Measurements from ENCODE around the gene THSD4.

Gene THSD4

DNA sequence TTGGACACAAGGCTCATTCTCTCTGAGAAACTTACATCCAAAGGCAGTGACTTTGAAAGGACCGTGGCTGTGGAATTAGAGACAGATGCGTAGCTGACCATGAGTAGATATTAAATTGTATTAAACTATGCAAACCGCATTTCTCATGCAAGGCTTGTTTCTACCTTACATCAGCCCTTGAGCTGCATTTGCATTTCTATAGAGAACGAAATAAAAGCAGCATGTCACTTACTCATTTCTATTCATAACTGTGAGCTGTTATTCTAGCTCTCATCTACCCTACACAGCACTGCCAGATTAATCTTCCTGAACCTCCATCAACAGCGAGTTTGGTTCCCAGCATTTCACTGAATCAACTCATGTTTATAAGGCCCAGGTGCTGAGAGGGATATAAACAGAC, 72.3 kb downstream of the THSD4 start:
- H3K27me3 ChIP-seq (ENCODE audit: control insufficient read depth, low read length), result no peaks in the 10 kb centered on the region
- H3K36me3 ChIP-seq (ENCODE audit: control insufficient read depth, low read length), result no peaks in the 10 kb centered on the region
- H3K27ac ChIP-seq (ENCODE audit: low read depth, low read length), result no peak overlapping the region
- no peak for TF ChIP-seq EZH2phosphoT487 (IDR thresholded peaks at IDR 0.05; ENCODE audit: borderline replicate concordance, low read length)
- TF ChIP-seq, protein P1, sequence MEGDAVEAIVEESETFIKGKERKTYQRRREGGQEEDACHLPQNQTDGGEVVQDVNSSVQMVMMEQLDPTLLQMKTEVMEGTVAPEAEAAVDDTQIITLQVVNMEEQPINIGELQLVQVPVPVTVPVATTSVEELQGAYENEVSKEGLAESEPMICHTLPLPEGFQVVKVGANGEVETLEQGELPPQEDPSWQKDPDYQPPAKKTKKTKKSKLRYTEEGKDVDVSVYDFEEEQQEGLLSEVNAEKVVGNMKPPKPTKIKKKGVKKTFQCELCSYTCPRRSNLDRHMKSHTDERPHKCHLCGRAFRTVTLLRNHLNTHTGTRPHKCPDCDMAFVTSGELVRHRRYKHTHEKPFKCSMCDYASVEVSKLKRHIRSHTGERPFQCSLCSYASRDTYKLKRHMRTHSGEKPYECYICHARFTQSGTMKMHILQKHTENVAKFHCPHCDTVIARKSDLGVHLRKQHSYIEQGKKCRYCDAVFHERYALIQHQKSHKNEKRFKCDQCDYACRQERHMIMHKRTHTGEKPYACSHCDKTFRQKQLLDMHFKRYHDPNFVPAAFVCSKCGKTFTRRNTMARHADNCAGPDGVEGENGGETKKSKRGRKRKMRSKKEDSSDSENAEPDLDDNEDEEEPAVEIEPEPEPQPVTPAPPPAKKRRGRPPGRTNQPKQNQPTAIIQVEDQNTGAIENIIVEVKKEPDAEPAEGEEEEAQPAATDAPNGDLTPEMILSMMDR (IDR thresholded peaks at IDR 0.05; ENCODE audit: low read depth, low read length, poor library complexity, severe bottlenecking), result no peak
- no peaks in the 10 kb centered on the region for H3F3A ChIP-seq (ENCODE audit: control insufficient read depth, insufficient read depth)
- H3K4me2 ChIP-seq (ENCODE audit: low read length), result no peak overlapping the region
- H3K4me3 ChIP-seq (ENCODE audit: low read length), result no peak overlapping the region
- H3K9me2 ChIP-seq (replicated peaks; ENCODE audit: control insufficient read depth, low read length), result no peaks in the 10 kb centered on the region
- H3K4me1 ChIP-seq (ENCODE audit: control insufficient read depth, low read length), result no peaks in the 10 kb centered on the region
- no peaks in the 10 kb centered on the region for H3K9me3 ChIP-seq (ENCODE audit: control insufficient read depth, insufficient read depth, low read length)
- H4K20me1 ChIP-seq (ENCODE audit: control insufficient read depth, insufficient read depth, low read depth, low read length), result no peaks in the 10 kb centered on the region
- no peaks in the 10 kb centered on the region for H3K79me2 ChIP-seq (ENCODE audit: control insufficient read depth, low read length)

DNA sequence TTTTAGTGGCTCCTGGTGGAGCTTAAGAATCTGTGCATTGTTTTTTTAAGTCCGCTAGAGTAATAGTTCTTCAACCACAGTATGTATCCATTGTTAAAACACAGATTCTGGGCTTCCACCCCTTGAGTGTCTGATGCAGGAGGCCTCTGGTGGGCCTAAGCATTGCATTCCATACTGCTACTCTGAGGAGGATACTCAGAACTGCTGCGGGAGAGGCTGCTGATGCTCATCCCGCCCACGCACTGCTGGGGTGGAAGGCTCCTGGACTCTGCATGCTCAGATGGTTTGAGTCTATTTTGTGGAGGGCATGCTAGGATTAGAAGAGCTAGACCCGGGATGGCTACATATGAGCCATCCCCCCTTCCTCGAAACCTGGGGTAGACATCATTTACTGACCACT, 74.4 kb downstream of the THSD4 start:
- Histone ChIP-seq H4K20me1 (ENCODE audit: control insufficient read depth, insufficient read depth, low read depth, low read length) (no peaks in the 10 kb centered on the region), H3F3A (ENCODE audit: control insufficient read depth, insufficient read depth) (no peaks in the 10 kb centered on the region), H3K79me2 (ENCODE audit: control insufficient read depth, low read length) (no peaks in the 10 kb centered on the region), H3K9me2 (replicated peaks; ENCODE audit: control insufficient read depth, low read length) (no peaks in the 10 kb centered on the region), H3K27me3 (ENCODE audit: control insufficient read depth, low read length) (no peaks in the 10 kb centered on the region), H3K4me2 (ENCODE audit: low read length) (no peak overlapping the region), H3K9me3 (ENCODE audit: control insufficient read depth, insufficient read depth, low read length) (no peaks in the 10 kb centered on the region), H3K36me3 (ENCODE audit: control insufficient read depth, low read length) (no peaks in the 10 kb centered on the region), H3K27ac (ENCODE audit: low read depth, low read length) (no peak overlapping the region), H3K4me1 (ENCODE audit: control insufficient read depth, low read length) (no peaks in the 10 kb centered on the region), H3K4me3 (ENCODE audit: low read length) (no peak overlapping the region)
- TF ChIP-seq, protein P1 (IDR thresholded peaks at IDR 0.05; ENCODE audit: low read depth, low read length, poor library complexity, severe bottlenecking), result no peak
- TF ChIP-seq EZH2phosphoT487 (IDR thresholded peaks at IDR 0.05; ENCODE audit: borderline replicate concordance, low read length), result no peak

DNA sequence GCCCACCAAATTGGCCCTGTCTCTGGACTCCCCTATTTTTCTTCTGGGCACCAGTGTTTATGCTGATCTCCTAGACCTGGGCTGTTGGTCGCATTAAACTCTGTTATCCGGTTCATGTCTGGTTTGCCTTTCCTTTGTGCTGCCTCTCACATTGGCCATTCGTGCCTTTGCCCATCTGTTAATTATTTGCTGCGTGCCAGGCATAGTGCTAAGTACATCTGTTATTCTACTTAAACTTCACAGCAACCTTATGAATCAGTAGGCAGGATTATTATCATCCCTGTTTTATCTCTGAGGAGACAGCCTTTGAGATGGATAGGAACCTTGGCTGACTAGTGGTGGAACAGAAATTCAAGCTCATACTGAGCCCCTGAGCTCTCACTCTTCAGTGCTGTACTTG, 76.0 kb downstream of the THSD4 start:
- Histone ChIP-seq H3K4me3 (ENCODE audit: low read length) (no peak overlapping the region), H3K36me3 (ENCODE audit: control insufficient read depth, low read length) (no peaks in the 10 kb centered on the region), H3K79me2 (ENCODE audit: control insufficient read depth, low read length) (no peaks in the 10 kb centered on the region), H3F3A (ENCODE audit: control insufficient read depth, insufficient read depth) (no peaks in the 10 kb centered on the region), H3K27me3 (ENCODE audit: control insufficient read depth, low read length) (no peaks in the 10 kb centered on the region), H3K9me2 (replicated peaks; ENCODE audit: control insufficient read depth, low read length) (no peaks in the 10 kb centered on the region), H3K4me2 (ENCODE audit: low read length) (no peak overlapping the region), H3K9me3 (ENCODE audit: control insufficient read depth, insufficient read depth, low read length) (no peaks in the 10 kb centered on the region), H4K20me1 (ENCODE audit: control insufficient read depth, insufficient read depth, low read depth, low read length) (no peaks in the 10 kb centered on the region), H3K4me1 (ENCODE audit: control insufficient read depth, low read length) (no peaks in the 10 kb centered on the region), H3K27ac (ENCODE audit: low read depth, low read length) (no peak overlapping the region)
- TF ChIP-seq, protein P1 (IDR thresholded peaks at IDR 0.05; ENCODE audit: low read depth, low read length, poor library complexity, severe bottlenecking), result no peak
- TF ChIP-seq EZH2phosphoT487 (IDR thresholded peaks at IDR 0.05; ENCODE audit: borderline replicate concordance, low read length), result no peak

DNA sequence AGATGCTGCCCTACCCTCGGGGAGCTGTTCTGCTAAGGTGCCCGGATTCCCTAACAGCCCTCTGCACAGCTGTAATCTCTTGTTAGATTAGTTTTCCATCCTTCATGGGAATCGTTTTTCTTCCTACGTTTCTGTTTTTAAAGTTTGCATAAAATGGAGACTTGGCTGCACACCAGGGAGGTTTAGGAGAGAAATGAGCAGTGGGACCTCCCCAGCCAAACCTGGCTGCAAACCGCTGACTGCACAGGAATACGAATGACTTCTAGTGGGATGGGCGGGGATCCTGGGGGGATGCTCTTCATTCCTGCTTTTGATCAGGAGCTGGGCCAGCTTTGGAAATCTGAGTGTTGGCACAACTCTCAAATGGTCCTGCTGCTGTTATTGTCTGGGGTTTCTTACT, 77.5 kb downstream of the THSD4 start:
- Histone ChIP-seq H3K4me1 (ENCODE audit: control insufficient read depth, low read length) (no peaks in the 10 kb centered on the region), H3K9me3 (ENCODE audit: control insufficient read depth, insufficient read depth, low read length) (no peaks in the 10 kb centered on the region), H4K20me1 (ENCODE audit: control insufficient read depth, insufficient read depth, low read depth, low read length) (no peaks in the 10 kb centered on the region), H3K27ac (ENCODE audit: low read depth, low read length) (no peak overlapping the region), H3K79me2 (ENCODE audit: control insufficient read depth, low read length) (no peaks in the 10 kb centered on the region), H3K9me2 (replicated peaks; ENCODE audit: control insufficient read depth, low read length) (no peaks in the 10 kb centered on the region), H3K4me2 (ENCODE audit: low read length) (no peak overlapping the region), H3K36me3 (ENCODE audit: control insufficient read depth, low read length) (no peaks in the 10 kb centered on the region), H3K4me3 (ENCODE audit: low read length) (no peak overlapping the region), H3K27me3 (ENCODE audit: control insufficient read depth, low read length) (no peaks in the 10 kb centered on the region), H3F3A (ENCODE audit: control insufficient read depth, insufficient read depth) (no peaks in the 10 kb centered on the region)
- TF ChIP-seq EZH2phosphoT487 (IDR thresholded peaks at IDR 0.05; ENCODE audit: borderline replicate concordance, low read length), result no peak
- TF ChIP-seq, protein P1 (IDR thresholded peaks at IDR 0.05; ENCODE audit: low read depth, low read length, poor library complexity, severe bottlenecking), result no peak
